ENCODE measurements around the gene ADAM17. TPM values are rescaled to one million over a fixed set of nuclear protein-coding genes. Genes with fewer than 3 reads are reported as not detected.
"Not testable (repeated sequence)": the region's sequence is repeated elsewhere in the genome, so short reads cannot be mapped to it uniquely, and the experiment has no call there.

Gene ADAM17
- total RNA-seq, 1 donor from 2014 or later, result 13.1 TPM

- H3K27me3 ChIP-seq (ENCODE audit: low read depth), result no peaks in the 10 kb centered on the region
- no peak overlapping the region for H3K27ac ChIP-seq (replicated peaks)
- H3K9me3 ChIP-seq (replicated peaks), result no peaks in the 10 kb centered on the region
- peaks cover 78% of the 10 kb centered on the region for H3K36me3 ChIP-seq
- H3K4me3 ChIP-seq, result no peak overlapping the region
- peaks cover 3% of the 10 kb centered on the region for H3K4me1 ChIP-seq
- intact Hi-C loops (cut with micrococcal nuclease), result no loop called here
- DNase-seq, result no peak
- TF ChIP-seq CTCF (IDR thresholded peaks at IDR 0.05; ENCODE audit: borderline replicate concordance), result no peak
Observed at GRCh38 chr2:9586465-9586864, 30.8 kb upstream of the ADAM17 start.

- no peaks in the 10 kb centered on the region for H3K4me1 ChIP-seq
- H3K4me3 ChIP-seq, result no peak overlapping the region
- no peak for TF ChIP-seq CTCF (IDR thresholded peaks at IDR 0.05; ENCODE audit: borderline replicate concordance)
- H3K27me3 ChIP-seq (ENCODE audit: low read depth), result no peaks in the 10 kb centered on the region
- intact Hi-C loops (cut with micrococcal nuclease), result no loop called here
- no peaks in the 10 kb centered on the region for H3K9me3 ChIP-seq (replicated peaks)
- no peak overlapping the region for H3K27ac ChIP-seq (replicated peaks)
- DNase-seq, result no peak
- H3K36me3 ChIP-seq, result peaks cover 68% of the 10 kb centered on the region
Observed at GRCh38 chr2:9585486-9585885, 29.9 kb upstream of the ADAM17 start.

- DNase-seq; H3K4me1 ChIP-seq; intact Hi-C loops (cut with micrococcal nuclease); H3K9me3 ChIP-seq (replicated peaks); H3K27ac ChIP-seq (replicated peaks); H3K27me3 ChIP-seq (ENCODE audit: low read depth); H3K4me3 ChIP-seq: not testable (repeated sequence)
- H3K36me3 ChIP-seq, result peaks cover 68% of the 10 kb centered on the region
Observed at GRCh38 chr2:9584902-9585301, 29.3 kb upstream of the ADAM17 start.

- Histone ChIP-seq H3K4me3 (no peak overlapping the region), H3K9me3 (replicated peaks) (no peaks in the 10 kb centered on the region), H3K27me3 (ENCODE audit: low read depth) (no peaks in the 10 kb centered on the region), H3K36me3 (peaks cover 48% of the 10 kb centered on the region), H3K27ac (replicated peaks) (no peak overlapping the region), H3K4me1 (peaks cover 12% of the 10 kb centered on the region)
- DNase-seq, result no peak
- intact Hi-C loops (cut with micrococcal nuclease), result no loop called here
- no peak for TF ChIP-seq CTCF (IDR thresholded peaks at IDR 0.05; ENCODE audit: borderline replicate concordance)
Observed at GRCh38 chr2:9582624-9583023, 27.0 kb upstream of the ADAM17 start.

- no peak overlapping the region for H3K4me3 ChIP-seq
- no peak for DNase-seq
- H3K36me3 ChIP-seq, result peaks cover 11% of the 10 kb centered on the region
- intact Hi-C loops (cut with micrococcal nuclease), result no loop called here
- TF ChIP-seq CTCF (IDR thresholded peaks at IDR 0.05; ENCODE audit: borderline replicate concordance), result no peak
- peak overlapping the region; percentile 45 for H3K27ac ChIP-seq (replicated peaks)
- H3K27me3 ChIP-seq (ENCODE audit: low read depth), result no peaks in the 10 kb centered on the region
- H3K9me3 ChIP-seq (replicated peaks), result no peaks in the 10 kb centered on the region
- peaks cover 37% of the 10 kb centered on the region for H3K4me1 ChIP-seq
Observed at GRCh38 chr2:9578467-9579235, 23.0 kb upstream of the ADAM17 start.

GRCh38 chr2:9574331-9574730 is 18.7 kb upstream of the ADAM17 start:
- intact Hi-C loops (cut with micrococcal nuclease), result no loop called here

More at GRCh38 chr2:9574331-9574730, 18.7 kb upstream of the ADAM17 start:
- H3K9me3 ChIP-seq (replicated peaks), result no peaks in the 10 kb centered on the region
- no peak for TF ChIP-seq CTCF (IDR thresholded peaks at IDR 0.05; ENCODE audit: borderline replicate concordance)
- no peaks in the 10 kb centered on the region for H3K36me3 ChIP-seq
- H3K27me3 ChIP-seq (ENCODE audit: low read depth), result no peaks in the 10 kb centered on the region
- peaks cover 57% of the 10 kb centered on the region for H3K4me1 ChIP-seq
- no peak for DNase-seq
- peak overlapping the region; percentile 71 for H3K27ac ChIP-seq (replicated peaks)
- H3K4me3 ChIP-seq, result no peak overlapping the region
